ENCODE results near the gene PPM1J. TPM values are rescaled to one million over a fixed set of nuclear protein-coding genes. Genes with fewer than 3 reads are reported as not detected.

The PPM1J gene
- total and polyA plus RNA-seq, 2 donors from 2014 or later = 2.0 to 3.4 TPM

GRCh38 chr1:112707221-112708001 is 7.7 kb downstream of the PPM1J start:
- H3K36me3 ChIP-seq (ENCODE audit: control insufficient read depth in 2 of 3, insufficient read depth in 3 of 3, low read length in 3 of 3) = peaks cover 0 to 10% (median 1%) of the 10 kb centered on the region in 3 donors
- FAIRE-seq (no peak), DNase-seq (peak; percentile 93 to 97 (median 95))
- peak overlapping the region in 2 of 3 donors; percentile 48 to 60 for H3K4me3 ChIP-seq (ENCODE audit: low read length in 3 of 3)
- TF ChIP-seq CTCF (IDR thresholded peaks at IDR 0.05; ENCODE audit: borderline replicate concordance, extremely low read depth, insufficient read depth) = peak; percentile 84
- peak overlapping the region in 1 of 2 donors; percentile 77 for H3K27ac ChIP-seq (ENCODE audit: low read depth in 2 of 2, low read length in 2 of 2)
- no peaks in the 10 kb centered on the region for H3K27me3 ChIP-seq (ENCODE audit: control insufficient read depth, insufficient read depth, low read length)
- intact Hi-C loops (cut with DNase I) = no loop called here
- H3K9ac ChIP-seq (ENCODE audit: low read length in 3 of 3) = peak overlapping the region in 1 of 3 donors; percentile 62
- peaks cover 0 to 32% (median 20%) of the 10 kb centered on the region in 3 donors for H3K4me1 ChIP-seq (ENCODE audit: control insufficient read depth in 2 of 3, insufficient read depth in 2 of 3, low read depth in 1 of 3, low read length in 3 of 3)
- no peaks in the 10 kb centered on the region for H3K9me3 ChIP-seq (ENCODE audit: control insufficient read depth in 2 of 3, insufficient read depth in 1 of 3, low read length in 3 of 3)

GRCh38 chr1:112706505-112707220 is 8.5 kb downstream of the PPM1J start, which contains the start of gene RHOC:
Gene RHOC, minus strand, starts transcription at chr1:112707127. Its CDS starts 3,328 bp downstream, at chr1:112703799.
- intact Hi-C loops (cut with DNase I) = no loop called here
- no peaks in the 10 kb centered on the region for H3K9me3 ChIP-seq (ENCODE audit: control insufficient read depth in 2 of 3, insufficient read depth in 1 of 3, low read length in 3 of 3)
- DNase-seq = peak in 4 of 5 donors; percentile 80 to 92 (median 87)
- peaks cover 0 to 40% (median 27%) of the 10 kb centered on the region in 3 donors for H3K4me1 ChIP-seq (ENCODE audit: control insufficient read depth in 2 of 3, insufficient read depth in 2 of 3, low read depth in 1 of 3, low read length in 3 of 3)
- FAIRE-seq = no peak
- TF ChIP-seq CTCF (IDR thresholded peaks at IDR 0.05; ENCODE audit: borderline replicate concordance, extremely low read depth, insufficient read depth) = no peak
- H3K27me3 ChIP-seq (ENCODE audit: control insufficient read depth, insufficient read depth, low read length) = no peaks in the 10 kb centered on the region
- H3K36me3 ChIP-seq (ENCODE audit: control insufficient read depth in 2 of 3, insufficient read depth in 3 of 3, low read length in 3 of 3) = peaks cover 0 to 17% (median 6%) of the 10 kb centered on the region in 3 donors
- H3K27ac ChIP-seq (ENCODE audit: low read depth in 2 of 2, low read length in 2 of 2) = peak within 1 kb of the TSS; percentile 92 to 96
- H3K9ac ChIP-seq (ENCODE audit: low read length in 3 of 3) = peak within 1 kb of the TSS; percentile 60 to 92 (median 84)
- H3K4me3 ChIP-seq (ENCODE audit: low read length in 3 of 3) = peak within 1 kb of the TSS; percentile 50 to 84 (median 61)

GRCh38 chr1:112704934-112705627 is 10.1 kb downstream of the PPM1J start:
- no peak for TF ChIP-seq CTCF (IDR thresholded peaks at IDR 0.05; ENCODE audit: borderline replicate concordance, extremely low read depth, insufficient read depth)
- peaks cover 0 to 26% (median 6%) of the 10 kb centered on the region in 3 donors for H3K36me3 ChIP-seq (ENCODE audit: control insufficient read depth in 2 of 3, insufficient read depth in 3 of 3, low read length in 3 of 3)
- H3K9me3 ChIP-seq (ENCODE audit: control insufficient read depth in 2 of 3, insufficient read depth in 1 of 3, low read length in 3 of 3) = no peaks in the 10 kb centered on the region
- peak overlapping the region; percentile 60 to 92 (median 84) for H3K9ac ChIP-seq (ENCODE audit: low read length in 3 of 3)
- FAIRE-seq = no peak
- H3K4me3 ChIP-seq (ENCODE audit: low read length in 3 of 3) = peak overlapping the region; percentile 61 to 84 (median 66)
- DNase-seq = peak; percentile 95 to 99 (median 96)
- H3K27me3 ChIP-seq (ENCODE audit: control insufficient read depth, insufficient read depth, low read length) = no peaks in the 10 kb centered on the region
- H3K27ac ChIP-seq (ENCODE audit: low read depth in 2 of 2, low read length in 2 of 2) = peak overlapping the region; percentile 92 to 96
- H3K4me1 ChIP-seq (ENCODE audit: control insufficient read depth in 2 of 3, insufficient read depth in 2 of 3, low read depth in 1 of 3, low read length in 3 of 3) = peaks cover 0 to 55% (median 41%) of the 10 kb centered on the region in 3 donors
- intact Hi-C loops (cut with DNase I) = no loop called here

Data from kidney (tissue), 14 donors.